Forelimb muscle (tissue), 1 donor: ENCODE results near the gene STAG2. TPM values are rescaled to one million over a fixed set of nuclear protein-coding genes. Genes with fewer than 3 reads are reported as not detected.

ENCODE experiments used
- DNase-seq: peaks from one replicate; pipeline ENCODE4 v3.0.0-alpha.2; 2013; ENCODE audit warnings: low read depth
- polyA plus RNA-seq: library from polyadenylated mRNA; unstranded; fragments of 120-200 nt; gene quantifications from one replicate; pipeline ENCODE4 v1.2.1, GENCODE V29; 2013; ENCODE audit not compliant: insufficient read length

Gene STAG2
- polyA plus RNA-seq, 1 donor: 71.2 TPM

GRCh38 chrX:123975180-123975579, 13.7 kb downstream of the STAG2 start:
- DNase-seq: no peak

DNA sequence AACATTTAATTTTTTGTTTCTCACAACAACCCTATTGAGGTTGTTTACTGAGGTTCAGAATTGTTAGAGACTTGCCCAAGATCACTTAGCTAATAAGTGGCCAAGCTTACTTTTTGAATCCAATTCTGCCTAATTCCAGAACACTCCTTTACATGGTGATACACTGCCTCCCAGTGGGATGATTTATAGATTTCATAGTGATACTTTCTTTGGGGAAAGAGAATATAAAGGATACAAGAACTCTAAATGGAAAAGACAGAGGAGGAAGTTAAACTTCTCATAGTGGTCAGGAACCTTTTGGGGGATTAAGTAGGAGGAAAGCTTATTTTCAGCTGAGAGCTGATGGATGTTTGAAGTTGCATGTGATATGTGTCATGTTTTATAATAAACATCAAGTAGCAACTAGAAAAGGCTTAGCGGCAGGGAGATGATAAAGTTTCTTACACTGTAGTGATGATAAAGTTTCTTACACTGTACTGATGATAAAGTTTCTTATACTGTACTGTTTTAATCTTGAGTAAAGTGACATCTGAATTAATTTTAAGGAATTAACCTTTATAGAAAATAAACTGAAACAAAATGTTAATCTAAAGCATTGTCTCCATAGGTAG, 15.3 kb downstream of the STAG2 start:
- DNase-seq: no peak

DNA sequence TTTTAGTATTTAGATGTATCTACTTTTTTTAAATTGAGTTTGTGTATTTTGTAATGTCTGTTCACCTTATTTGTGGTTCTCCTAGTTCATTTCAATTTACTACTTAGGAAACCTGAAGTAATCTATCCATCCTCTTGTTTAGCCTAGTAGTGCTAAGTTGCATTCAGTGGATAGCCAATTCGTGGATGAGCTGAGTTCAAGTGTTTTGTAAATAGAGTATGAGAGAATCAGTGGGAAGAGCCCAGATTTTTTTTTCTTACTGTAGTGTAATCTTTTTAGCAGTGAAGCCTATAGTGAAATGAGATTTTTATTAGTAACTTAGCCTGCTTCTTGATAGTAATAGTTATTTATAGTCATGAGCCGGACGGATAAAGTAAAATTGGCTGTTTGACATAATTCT, 21.7 kb downstream of the STAG2 start:
- no peak for DNase-seq

- DNase-seq: no peak
Observed at GRCh38 chrX:123986377-123986776, 24.9 kb downstream of the STAG2 start.

DNA sequence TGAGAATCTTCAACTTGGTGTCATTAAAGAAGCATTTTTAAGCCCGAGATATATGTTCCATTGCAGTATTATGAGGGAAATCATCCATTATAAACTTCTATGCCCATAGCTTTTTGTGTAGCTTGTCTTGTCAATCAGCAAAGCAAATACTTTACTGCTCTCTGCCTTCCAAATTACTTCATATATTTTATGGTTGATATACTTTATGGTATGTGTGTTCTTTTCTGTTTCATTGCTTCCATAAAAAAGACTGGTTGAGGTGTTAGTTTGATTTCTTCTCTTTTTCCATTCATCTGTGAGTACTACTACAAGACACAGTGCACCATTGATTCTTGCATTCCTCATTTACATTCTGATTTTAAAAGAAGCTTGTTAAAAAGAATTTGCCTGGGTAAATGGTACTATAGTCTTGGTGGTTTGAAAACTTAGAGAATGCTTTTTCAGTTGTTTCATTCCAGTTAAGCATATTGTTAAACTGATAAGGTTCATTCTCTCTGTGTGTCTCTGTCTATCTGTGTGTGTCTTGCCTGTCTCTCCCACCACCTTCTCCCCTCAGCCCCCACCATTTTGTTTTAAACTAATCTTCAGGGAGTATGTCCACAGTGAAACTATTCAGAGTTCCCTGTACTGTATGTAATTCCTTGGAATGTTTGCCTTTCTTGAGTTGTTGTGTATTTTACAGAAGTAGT, 27.1 kb downstream of the STAG2 start:
- DNase-seq: no peak

DNA sequence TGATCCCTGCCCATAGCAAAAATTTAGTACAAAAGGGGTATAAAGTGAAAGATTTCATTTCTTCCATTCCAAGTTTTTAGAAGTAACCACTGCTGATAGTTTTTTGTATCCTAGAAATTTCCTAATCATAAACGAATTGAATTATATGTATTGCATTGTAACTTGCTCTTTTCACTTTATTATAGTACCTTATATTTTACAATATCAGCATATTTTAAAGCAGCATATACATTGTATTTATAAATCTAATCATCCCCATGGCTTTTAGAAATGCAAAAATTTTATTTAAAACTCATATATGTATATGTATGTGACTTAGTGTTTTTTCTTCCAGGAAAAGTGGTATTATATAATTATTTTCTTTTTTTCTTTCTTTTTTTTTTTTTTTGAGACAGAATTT, 27.7 kb downstream of the STAG2 start:
- DNase-seq: no peak

- DNase-seq: no peak
Observed at GRCh38 chrX:123990169-123990568, 28.7 kb downstream of the STAG2 start.

DNA sequence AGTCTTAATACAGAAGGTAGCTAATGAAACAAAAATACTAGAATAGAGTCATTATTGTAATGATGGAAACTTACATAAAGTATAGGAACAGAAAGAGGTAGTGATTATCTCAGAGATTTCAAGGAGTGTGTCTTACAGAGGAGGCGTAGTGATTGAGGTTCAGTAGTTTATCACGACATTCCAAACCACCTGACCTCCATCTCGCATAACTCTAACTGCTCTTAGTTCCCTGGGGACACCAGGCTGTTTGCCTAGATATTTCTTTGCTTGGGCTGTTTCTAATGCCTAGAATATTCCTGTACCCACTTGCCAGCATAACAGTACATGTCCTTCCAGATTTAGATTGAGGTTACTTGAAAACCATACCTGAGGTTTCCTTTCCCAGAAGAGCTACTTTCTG, 29.1 kb downstream of the STAG2 start:
- DNase-seq: no peak

DNA sequence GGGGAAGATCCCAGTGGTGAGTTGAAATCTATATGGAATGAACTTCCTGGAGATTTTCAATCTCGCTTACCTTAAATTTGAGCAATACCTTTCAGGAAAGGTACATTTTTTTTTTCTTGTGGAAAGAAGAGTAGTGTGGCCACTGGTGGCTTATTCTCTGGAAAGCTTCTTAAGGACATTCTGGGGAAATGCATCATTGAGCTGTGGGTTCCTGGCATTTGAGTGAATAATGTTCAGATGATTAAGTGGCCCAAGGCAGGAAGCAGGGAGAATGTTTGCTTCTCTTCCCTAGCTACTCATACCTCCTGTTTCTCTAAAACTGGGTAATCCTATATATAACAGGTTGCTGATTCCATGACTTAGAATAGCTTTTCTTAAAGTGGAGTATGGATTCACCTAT, 31.8 kb downstream of the STAG2 start:
- DNase-seq: no peak

DNA sequence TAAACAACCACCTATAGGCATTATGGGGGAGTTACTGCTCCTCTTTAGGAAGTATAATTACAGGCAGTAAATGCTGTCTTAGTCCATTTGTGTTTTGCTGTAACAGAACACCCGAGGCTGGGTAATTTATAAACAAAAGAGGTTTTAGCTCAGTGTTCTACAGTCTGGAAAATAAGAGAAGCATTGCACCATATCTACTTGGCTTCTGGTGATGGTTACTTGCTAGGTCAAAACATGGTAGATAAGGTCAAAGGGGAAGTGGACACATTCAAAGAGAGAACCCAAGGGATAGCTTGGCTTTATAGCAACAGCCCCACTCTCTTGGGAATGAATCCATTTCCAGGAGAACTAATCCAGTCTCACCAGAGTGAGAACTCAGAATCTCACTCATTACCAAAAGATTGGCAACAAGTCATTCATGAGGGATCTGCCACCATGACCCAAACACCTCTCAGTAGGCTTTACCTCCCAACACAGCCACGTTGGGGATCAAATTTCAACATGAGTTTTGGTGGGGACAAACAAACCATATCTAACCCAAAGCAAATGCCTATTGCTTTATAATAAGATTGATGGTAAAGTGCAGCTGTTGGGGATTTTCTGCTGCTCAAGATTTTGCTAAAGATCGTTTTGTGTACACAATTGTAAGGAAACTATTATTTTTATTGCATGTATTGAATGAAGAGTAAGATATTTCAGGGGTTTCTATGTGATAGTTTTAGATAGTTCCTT, 32.6 kb downstream of the STAG2 start:
- no peak for DNase-seq

DNA sequence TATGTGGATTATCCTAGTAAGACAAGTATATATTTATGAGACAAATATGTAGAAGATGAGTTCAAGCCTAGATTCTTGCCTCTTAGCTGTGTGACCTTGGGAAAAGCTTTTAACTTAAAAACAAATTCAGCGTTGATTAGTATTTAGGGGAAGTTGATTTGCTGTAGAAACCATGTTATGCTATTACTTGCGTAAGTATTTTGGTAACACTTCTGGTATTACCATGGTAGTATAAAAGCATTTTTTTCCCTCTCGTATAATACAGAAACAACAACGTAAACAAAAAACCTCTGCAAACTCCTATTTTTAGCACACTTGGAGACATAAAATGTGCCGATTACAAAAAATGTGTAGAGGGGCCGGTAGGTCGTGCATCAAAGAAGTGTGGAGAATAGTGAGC, 33.2 kb downstream of the STAG2 start:
- DNase-seq: no peak

GRCh38 chrX:124001581-124001980, 40.1 kb downstream of the STAG2 start:
- no peak for DNase-seq

DNA sequence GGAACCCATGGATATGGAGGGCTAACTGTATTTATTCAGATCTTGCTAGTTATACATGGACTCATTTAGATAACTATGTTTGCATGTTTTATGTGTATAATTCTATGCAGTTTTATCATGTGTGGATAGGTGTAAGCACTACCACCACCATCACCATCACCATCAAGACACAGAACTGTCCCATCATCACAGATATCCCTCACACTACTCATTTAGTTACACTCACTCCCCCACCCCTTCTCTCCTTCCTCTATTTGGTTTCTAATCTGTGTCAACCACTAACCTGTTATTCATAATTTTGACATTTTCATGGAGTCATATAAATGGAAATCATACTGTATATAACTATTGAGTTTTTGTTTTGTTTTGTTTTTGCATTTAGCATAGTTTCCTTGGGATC, 43.7 kb downstream of the STAG2 start:
- no peak for DNase-seq

- no peak for DNase-seq
Observed at GRCh38 chrX:124010157-124010556, 48.7 kb downstream of the STAG2 start.

GRCh38 chrX:124010566-124010965, 49.1 kb downstream of the STAG2 start:
- DNase-seq: no peak

DNA sequence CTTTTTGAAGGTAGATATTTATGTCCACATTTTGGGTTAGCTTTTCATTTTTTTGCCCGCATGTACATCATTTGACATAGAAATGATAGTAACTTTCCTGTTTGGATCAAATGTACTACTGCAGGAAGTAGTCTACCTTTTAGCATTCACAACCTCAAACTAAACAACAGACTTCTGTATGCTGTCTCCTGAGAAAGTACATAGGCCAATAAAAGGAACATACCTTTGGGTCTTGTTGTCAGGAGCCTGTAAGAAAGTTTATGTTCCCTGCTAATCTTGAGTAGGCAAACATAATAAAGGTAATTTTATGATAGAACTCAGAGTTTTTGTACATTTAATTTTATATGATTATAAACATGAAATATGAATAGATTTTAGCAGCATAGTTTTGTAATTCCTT, 54.2 kb downstream of the STAG2 start:
- no peak for DNase-seq

DNA sequence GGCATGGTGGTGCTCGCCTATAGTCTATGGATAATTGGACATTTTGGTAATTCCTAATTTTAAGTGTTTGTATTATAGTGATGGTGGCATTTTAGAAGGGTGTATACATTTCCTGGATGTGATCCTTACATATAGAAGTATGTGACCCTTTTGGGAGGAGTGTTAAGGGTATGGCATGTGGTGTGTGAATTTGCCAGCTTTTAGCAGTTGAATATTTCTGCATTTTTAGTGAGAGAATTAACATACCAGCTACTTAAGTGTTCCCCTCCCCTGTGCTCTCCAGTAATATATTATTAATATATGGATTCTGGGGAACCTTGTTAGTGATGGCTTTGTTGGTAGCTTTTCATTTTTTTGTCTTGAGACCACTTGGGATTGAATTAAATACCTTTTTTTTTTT, 55.3 kb downstream of the STAG2 start:
- DNase-seq: no peak

- no peak for DNase-seq
Observed at GRCh38 chrX:124018023-124018422, 56.5 kb downstream of the STAG2 start.

DNA sequence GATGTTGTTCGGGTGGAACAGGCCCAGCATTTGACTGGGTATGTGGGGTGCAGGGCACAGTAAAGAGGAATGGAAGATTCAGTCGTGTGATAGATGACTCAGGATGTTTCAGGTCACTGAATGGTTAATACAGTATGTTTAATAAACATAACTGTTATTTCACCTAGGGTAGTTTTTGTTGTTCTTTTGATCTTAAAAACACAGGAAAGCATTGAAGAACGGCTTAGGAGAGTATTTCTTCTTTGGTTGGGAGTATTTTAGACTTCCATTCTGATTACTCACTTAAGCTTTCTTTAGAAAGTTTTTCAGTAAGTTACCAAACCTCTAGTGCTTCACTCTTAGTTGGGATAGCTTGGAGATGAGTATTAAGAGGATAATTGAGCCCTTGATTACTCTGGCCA, 62.3 kb downstream of the STAG2 start:
- DNase-seq: no peak

GRCh38 chrX:124026529-124026928, 65.0 kb downstream of the STAG2 start:
- no peak for DNase-seq

DNA sequence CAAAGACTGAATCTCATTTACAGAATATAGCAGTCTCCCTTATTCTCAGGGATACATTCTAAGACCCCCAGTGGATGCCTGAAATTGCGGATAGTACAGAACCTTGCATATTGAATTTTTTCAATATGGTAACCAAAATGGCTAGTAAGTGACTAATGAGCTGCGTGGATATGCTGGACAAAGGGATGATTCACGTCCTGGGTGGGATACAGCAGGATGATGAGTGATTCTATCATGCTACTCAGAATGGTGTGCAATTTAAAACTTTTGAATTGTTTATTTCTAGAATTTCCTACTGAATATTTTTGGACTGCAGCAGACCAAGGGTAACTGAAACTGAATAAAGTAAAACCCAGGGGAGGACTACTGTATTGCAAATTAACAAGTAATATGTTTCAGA, 66.7 kb downstream of the STAG2 start:
- DNase-seq: no peak

DNA sequence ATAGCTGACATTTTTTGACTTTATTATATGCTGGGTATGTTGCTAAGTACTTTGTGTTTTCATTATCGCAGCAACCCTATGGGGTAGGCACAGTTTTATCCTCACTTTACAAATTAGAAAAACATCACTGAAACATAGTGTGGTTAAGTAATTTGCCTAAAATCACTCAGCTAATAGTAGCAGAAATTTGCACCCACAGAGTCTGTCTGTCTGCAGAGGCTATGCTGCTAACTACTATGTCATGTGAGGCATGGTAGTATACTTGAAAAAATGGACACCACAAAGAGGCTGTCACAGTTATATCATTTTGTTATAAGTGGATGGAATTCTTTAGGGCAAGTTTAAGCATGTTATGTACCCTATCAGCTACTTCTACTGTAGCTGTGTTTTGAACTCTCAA, 69.0 kb downstream of the STAG2 start:
- no peak for DNase-seq

GRCh38 chrX:124033821-124034220, 72.3 kb downstream of the STAG2 start:
- no peak for DNase-seq
